GM18526 (cell line): Measurements from ENCODE around the gene RAB33A.

Experiments used
- POLR2A ChIP-seq: IDR thresholded peaks from 3 replicates; pipeline ENCODE4 v1.6.1; 2011; ENCODE audit not compliant: insufficient read length; ENCODE audit errors: extremely low read depth

Gene RAB33A

GRCh38 chrX:130165181-130165702 lies 6.5 kb upstream of the RAB33A start:
- no peak for TF ChIP-seq POLR2A

GRCh38 chrX:130165703-130166502 lies 5.9 kb upstream of the RAB33A start, which contains the start of gene AIFM1:
TSS of gene AIFM1 (minus strand) at chrX:130165841. CDS start at chrX:130165656, 185 bp downstream.
- TF ChIP-seq POLR2A = peak; percentile 53

GRCh38 chrX:130166503-130166777 lies 5.3 kb upstream of the RAB33A start:
- TF ChIP-seq POLR2A = no peak

GRCh38 chrX:130167040-130167439 lies 4.7 kb upstream of the RAB33A start:
- TF ChIP-seq POLR2A = no peak

- TF ChIP-seq POLR2A = peak; percentile 51
Observed at GRCh38 chrX:130170752-130171445, 863 bp upstream of the RAB33A start.

GRCh38 chrX:130172127-130172845 lies 524 bp downstream of the RAB33A start:
- TF ChIP-seq POLR2A = no peak

- peak; percentile 26 for TF ChIP-seq POLR2A
Observed at GRCh38 chrX:130173190-130173895, 1.6 kb downstream of the RAB33A start.

- no peak for TF ChIP-seq POLR2A
Observed at GRCh38 chrX:130174045-130174704, 2.4 kb downstream of the RAB33A start.

GRCh38 chrX:130174937-130175336 lies 3.2 kb downstream of the RAB33A start:
- TF ChIP-seq POLR2A = no peak

GRCh38 chrX:130176354-130176776 lies 4.6 kb downstream of the RAB33A start:
- peak; percentile 32 for TF ChIP-seq POLR2A

- TF ChIP-seq POLR2A = no peak
Observed at GRCh38 chrX:130176942-130177341, 5.2 kb downstream of the RAB33A start.

- no peak for TF ChIP-seq POLR2A
Observed at GRCh38 chrX:130179170-130179569, 7.4 kb downstream of the RAB33A start.

GRCh38 chrX:130179579-130180215 lies 7.9 kb downstream of the RAB33A start:
- no peak for TF ChIP-seq POLR2A

- no peak for TF ChIP-seq POLR2A
Observed at GRCh38 chrX:130184168-130184567, 12.4 kb downstream of the RAB33A start.
